Body of pancreas (tissue), 4 donors: ENCODE measurements around the gene KIF17. TPM values are rescaled to one million over a fixed set of nuclear protein-coding genes. Genes with fewer than 3 reads are reported as not detected.

ENCODE experiments used
- ATAC-seq: fragments of 150-250 bp; one replicate; pipeline ENCODE4 v1.9.1; 2016
- DNase-seq, 4 donors: peaks; one replicate each; pipeline ENCODE4 v3.0.0-alpha.2; 2019
- H3K27ac ChIP-seq, 4 donors: fragments of 200-600 bp; sonication (generic); 1 replicate in 3 of 4; 2 replicates in 1 of 4; pipeline versions ENCODE4 v1.5.1 to v1.6.1; 2016 to 2019; ENCODE audit warnings: mild to moderate bottlenecking in 1 of 4, mixed read lengths in 1 of 4, moderate library complexity in 1 of 4
- H3K27me3 ChIP-seq, 2 donors: fragments of 200-600 bp; sonication (generic); one replicate each; pipeline ENCODE4 v1.6.0; 2016; ENCODE audit warnings: mild to moderate bottlenecking in 1 of 2
- H3K36me3 ChIP-seq, 2 donors: fragments of 200-600 bp; sonication (generic); replicated peaks in 1 of 2; 2 replicates each; pipeline ENCODE4 v1.5.1; 2016; ENCODE audit warnings: low read depth in 2 of 2; ENCODE audit not compliant: insufficient read depth in 1 of 2
- H3K4me1 ChIP-seq: fragments of 200-600 bp; sonication (generic); one replicate; pipeline ENCODE4 v1.6.0; 2016
- H3K4me3 ChIP-seq, 2 donors: fragments of 200-600 bp; sonication (generic); 1 replicate in 1 of 2; 2 replicates in 1 of 2; pipeline ENCODE4 v1.5.1; 2016 to 2019
- H3K9me3 ChIP-seq, 3 donors: fragments of 200-600 bp; sonication (generic); 1 replicate in 2 of 3; 2 replicates in 1 of 3; pipeline ENCODE4 v1.5.1; 2016
- CTCF ChIP-seq, 7 experiments: fragments of 450-650 bp in 4 of 7; fragments of 200-600 bp in 3 of 7; sonication (generic) in 3 of 7; IDR thresholded peaks; one replicate each; pipeline ENCODE4 v1.5.1; 2016 to 2019; ENCODE audit warnings: antibody characterized with exemption in 7 of 7
- POLR2A ChIP-seq, 3 donors: fragments of 450-650 bp; IDR thresholded peaks; one replicate each; pipeline ENCODE4 v1.6.1; 2016; ENCODE audit warnings: antibody characterized with exemption in 3 of 3, mild to moderate bottlenecking in 2 of 3
- WGBS, 2 donors: methylation state at CpG; one replicate each; pipeline ENCODE4 v1.1.5; 2017; 5-methylcytosine and 5-hydroxymethylcytosine counted together
- intact Hi-C: fragments of 100-400 bp; cut with DNase I; formaldehyde crosslinking; loops from one replicate; pipeline ENCODE4 v1.15.1; 2023
- total RNA-seq, 2 donors: library from RNA; depleted of rRNA; stranded (reverse); fragments of >200 nt; gene quantifications; one replicate each; pipeline ENCODE4 v1.1.0, GENCODE V29; 2016

Gene KIF17
- total RNA-seq, 2 donors from 2014 or later: 1.8 TPM; not detected in 1

GRCh38 chr1:20672265-20672632 is 45.6 kb downstream of the KIF17 start:
- intact Hi-C loops: no loop called here
- Histone ChIP-seq H3K4me1 (no peaks in the 10 kb centered on the region), H3K27me3 (no peaks in the 10 kb centered on the region), H3K9me3 (no peaks in the 10 kb centered on the region), H3K4me3 (no peak overlapping the region), H3K27ac (no peak overlapping the region), H3K36me3 (no peaks in the 10 kb centered on the region)
- ATAC-seq (no peak), DNase-seq (no peak)
- TF ChIP-seq POLR2A (IDR thresholded peaks at IDR 0.05) (no peak), CTCF (IDR thresholded peaks at IDR 0.05) (no peak)
- 80 to 85% methylated on average over 4 of the region's 4 CpGs for WGBS, 2 donors

GRCh38 chr1:20670936-20671335 is 46.9 kb downstream of the KIF17 start:
- DNase-seq (no peak), ATAC-seq (no peak)
- no peaks in the 10 kb centered on the region for H3K27me3 ChIP-seq
- no peaks in the 10 kb centered on the region for H3K9me3 ChIP-seq
- no peaks in the 10 kb centered on the region for H3K4me1 ChIP-seq
- no peak for TF ChIP-seq CTCF (IDR thresholded peaks at IDR 0.05)
- no peak for TF ChIP-seq POLR2A (IDR thresholded peaks at IDR 0.05)
- intact Hi-C loops: no loop called here
- H3K27ac ChIP-seq: no peak overlapping the region
- WGBS, 2 donors: 92 to 93% methylated on average over 5 of the region's 5 CpGs
- no peak overlapping the region for H3K4me3 ChIP-seq
- no peaks in the 10 kb centered on the region for H3K36me3 ChIP-seq

GRCh38 chr1:20668581-20668980 is 49.2 kb downstream of the KIF17 start:
- WGBS, 2 donors: 93 to 94% methylated on average over 1 of the region's 1 CpG
- intact Hi-C loops: no loop called here
- TF ChIP-seq CTCF (IDR thresholded peaks at IDR 0.05) (no peak), POLR2A (IDR thresholded peaks at IDR 0.05) (no peak)

GRCh38 chr1:20666804-20667203 is 51.0 kb downstream of the KIF17 start:
- TF ChIP-seq POLR2A (IDR thresholded peaks at IDR 0.05) (no peak), CTCF (IDR thresholded peaks at IDR 0.05) (no peak)
- Histone ChIP-seq H3K27me3 (no peaks in the 10 kb centered on the region), H3K27ac (no peak overlapping the region), H3K9me3 (no peaks in the 10 kb centered on the region), H3K36me3 (no peaks in the 10 kb centered on the region), H3K4me3 (no peak overlapping the region), H3K4me1 (peaks cover 8% of the 10 kb centered on the region)
- DNase-seq: no peak
- WGBS, 2 donors: 94 to 100% methylated on average over 1 of the region's 1 CpG
- ATAC-seq: no peak
- intact Hi-C loops: no loop called here

More at GRCh38 chr1:20668581-20668980, 49.2 kb downstream of the KIF17 start:
- Histone ChIP-seq H3K36me3 (no peaks in the 10 kb centered on the region), H3K9me3 (no peaks in the 10 kb centered on the region), H3K27me3 (no peaks in the 10 kb centered on the region), H3K4me3 (no peak overlapping the region), H3K4me1 (no peaks in the 10 kb centered on the region), H3K27ac (no peak overlapping the region)
- no peak for ATAC-seq
- no peak for DNase-seq

- ATAC-seq (no peak), DNase-seq (no peak)
- Histone ChIP-seq H3K9me3 (no peaks in the 10 kb centered on the region), H3K4me1 (peaks cover 8% of the 10 kb centered on the region), H3K27ac (no peak overlapping the region), H3K4me3 (no peak overlapping the region), H3K36me3 (no peaks in the 10 kb centered on the region), H3K27me3 (no peaks in the 10 kb centered on the region)
- intact Hi-C loops: no loop called here
- WGBS, 2 donors: 69% methylated on average over 4 to 16 of the region's 16 CpGs
- TF ChIP-seq POLR2A (IDR thresholded peaks at IDR 0.05) (no peak), CTCF (IDR thresholded peaks at IDR 0.05) (no peak)
Observed at GRCh38 chr1:20666146-20666545, 51.7 kb downstream of the KIF17 start.
